Activated B cell treated with CpG ODN at 0.5 μM for 24 hours (primary cell): ENCODE measurements around the gene GUCY2D. TPM values are rescaled to one million over a fixed set of nuclear protein-coding genes. Genes with fewer than 3 reads are reported as not detected.

ENCODE experiments used
- ATAC-seq: fragments of 200-7000 bp; cut with Tn5 transposase; one replicate; pipeline ENCODE4 v1.10.0; 2021; ENCODE audit warnings: low read depth, mild to moderate bottlenecking, moderate library complexity
- CTCF ChIA-PET: fragments of 350-600 bp; sonication (Branson Sonifier 250); formaldehyde crosslinking; loops from one replicate; lab custom pipeline; 2021; ENCODE audit warnings: antibody characterized with exemption; lab: Charles Lee
- POLR2A ChIA-PET: fragments of 350-600 bp; sonication (Branson Sonifier 250); formaldehyde crosslinking; loops from one replicate; lab custom pipeline; 2021; ENCODE audit warnings: antibody characterized with exemption; lab: Charles Lee
- DNase-seq: peaks from one replicate; pipeline ENCODE4 v3.0.0; 2022
- H3K27ac Mint-ChIP-seq: one replicate; pipeline ENCODE4 v1.8.0; 2020; ENCODE audit warnings: mixed read lengths
- H3K27me3 Mint-ChIP-seq: one replicate; pipeline ENCODE4 v1.8.0; 2021; ENCODE audit warnings: mixed read lengths
- H3K36me3 Mint-ChIP-seq: one replicate; pipeline ENCODE4 v1.8.0; 2021; ENCODE audit warnings: low read depth, mixed read lengths
- H3K4me1 Mint-ChIP-seq: one replicate; pipeline ENCODE4 v1.8.0; 2021; ENCODE audit warnings: mixed read lengths
- H3K4me3 Mint-ChIP-seq: one replicate; pipeline ENCODE4 v1.8.0; 2020; ENCODE audit warnings: mild to moderate bottlenecking, mixed read lengths
- H3K9me3 Mint-ChIP-seq: one replicate; pipeline ENCODE4 v1.8.0; 2020; ENCODE audit warnings: mixed read lengths
- intact Hi-C: fragments of 100-400 bp; cut with micrococcal nuclease; formaldehyde crosslinking; loops from one replicate; pipeline ENCODE4 v1.15.1; 2024
- total RNA-seq: library from RNA; stranded (reverse); gene quantifications from 2 replicates; pipeline ENCODE4 v1.2.3, GENCODE V29; 2022
- TF ChIP-seq, protein P1 (sequence below): fragments of 200-600 bp; IDR thresholded peaks from one replicate; pipeline ENCODE4 v1.8.0; 2022; ENCODE audit warnings: antibody characterized with exemption, mild to moderate bottlenecking

The GUCY2D gene
- total RNA-seq, 1 donor from 2014 or later, result not detected

DNA sequence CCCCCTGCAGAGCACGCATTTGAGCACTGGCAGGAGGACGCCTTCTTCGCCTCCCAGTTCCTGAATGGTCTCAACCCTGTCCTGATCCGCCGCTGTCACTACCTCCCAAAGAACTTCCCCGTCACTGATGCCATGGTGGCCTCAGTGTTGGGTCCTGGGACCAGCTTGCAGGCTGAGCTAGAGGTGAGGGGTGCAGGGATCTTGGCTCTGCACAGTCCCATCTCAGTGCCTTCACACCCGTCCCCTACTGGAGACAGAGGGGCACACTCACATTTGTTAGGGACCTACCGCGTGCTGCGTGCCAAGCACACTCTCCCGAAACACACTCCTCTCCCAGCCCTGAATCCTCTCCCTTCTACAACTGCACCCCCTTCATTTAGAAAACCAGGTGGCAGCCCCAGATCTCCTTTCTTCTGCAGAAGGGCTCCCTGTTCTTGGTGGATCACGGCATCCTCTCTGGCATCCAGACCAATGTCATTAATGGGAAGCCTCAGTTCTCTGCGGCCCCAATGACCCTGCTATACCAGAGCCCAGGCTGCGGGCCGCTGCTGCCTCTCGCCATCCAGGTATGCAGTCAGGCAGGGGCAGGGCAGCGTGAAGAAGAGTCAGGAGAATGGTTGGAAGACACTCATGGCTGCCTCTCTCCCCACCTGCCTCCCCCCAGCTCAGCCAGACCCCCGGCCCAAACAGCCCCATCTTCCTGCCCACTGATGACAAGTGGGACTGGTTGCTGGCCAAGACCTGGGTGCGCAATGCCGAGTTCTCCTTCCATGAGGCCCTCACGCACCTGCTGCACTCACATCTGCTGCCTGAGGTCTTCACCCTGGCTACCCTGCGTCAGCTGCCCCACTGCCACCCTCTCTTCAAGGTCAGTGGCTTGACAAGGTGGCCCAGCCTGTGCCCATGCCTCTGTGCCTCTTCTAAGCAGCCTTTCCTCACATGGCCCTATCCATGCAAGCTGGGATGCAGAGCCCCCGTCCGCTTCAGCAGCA, 42.7 kb downstream of the GUCY2D start:
- Mint-ChIP-seq H3K27me3 (peaks cover 15% of the 10 kb centered on the region), H3K4me3 (no peak overlapping the region), H3K27ac (no peak overlapping the region), H3K36me3 (no peaks in the 10 kb centered on the region), H3K9me3 (no peaks in the 10 kb centered on the region), H3K4me1 (no peaks in the 10 kb centered on the region)
- DNase-seq (no peak), ATAC-seq (no peak)
- intact Hi-C loops, result loop anchor here (5.0 kb wide), 1 partner anchor 53 kb away; no protein-coding TSS in a partner anchor
- ChIA-PET CTCF (interaction anchor here (1.0 kb wide), 1 partner anchor 12 kb away, joined by 3 read pairs; no protein-coding TSS in a partner anchor), POLR2A (no interaction called here)
- TF ChIP-seq, protein P1, sequence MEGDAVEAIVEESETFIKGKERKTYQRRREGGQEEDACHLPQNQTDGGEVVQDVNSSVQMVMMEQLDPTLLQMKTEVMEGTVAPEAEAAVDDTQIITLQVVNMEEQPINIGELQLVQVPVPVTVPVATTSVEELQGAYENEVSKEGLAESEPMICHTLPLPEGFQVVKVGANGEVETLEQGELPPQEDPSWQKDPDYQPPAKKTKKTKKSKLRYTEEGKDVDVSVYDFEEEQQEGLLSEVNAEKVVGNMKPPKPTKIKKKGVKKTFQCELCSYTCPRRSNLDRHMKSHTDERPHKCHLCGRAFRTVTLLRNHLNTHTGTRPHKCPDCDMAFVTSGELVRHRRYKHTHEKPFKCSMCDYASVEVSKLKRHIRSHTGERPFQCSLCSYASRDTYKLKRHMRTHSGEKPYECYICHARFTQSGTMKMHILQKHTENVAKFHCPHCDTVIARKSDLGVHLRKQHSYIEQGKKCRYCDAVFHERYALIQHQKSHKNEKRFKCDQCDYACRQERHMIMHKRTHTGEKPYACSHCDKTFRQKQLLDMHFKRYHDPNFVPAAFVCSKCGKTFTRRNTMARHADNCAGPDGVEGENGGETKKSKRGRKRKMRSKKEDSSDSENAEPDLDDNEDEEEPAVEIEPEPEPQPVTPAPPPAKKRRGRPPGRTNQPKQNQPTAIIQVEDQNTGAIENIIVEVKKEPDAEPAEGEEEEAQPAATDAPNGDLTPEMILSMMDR, result no peak

DNA sequence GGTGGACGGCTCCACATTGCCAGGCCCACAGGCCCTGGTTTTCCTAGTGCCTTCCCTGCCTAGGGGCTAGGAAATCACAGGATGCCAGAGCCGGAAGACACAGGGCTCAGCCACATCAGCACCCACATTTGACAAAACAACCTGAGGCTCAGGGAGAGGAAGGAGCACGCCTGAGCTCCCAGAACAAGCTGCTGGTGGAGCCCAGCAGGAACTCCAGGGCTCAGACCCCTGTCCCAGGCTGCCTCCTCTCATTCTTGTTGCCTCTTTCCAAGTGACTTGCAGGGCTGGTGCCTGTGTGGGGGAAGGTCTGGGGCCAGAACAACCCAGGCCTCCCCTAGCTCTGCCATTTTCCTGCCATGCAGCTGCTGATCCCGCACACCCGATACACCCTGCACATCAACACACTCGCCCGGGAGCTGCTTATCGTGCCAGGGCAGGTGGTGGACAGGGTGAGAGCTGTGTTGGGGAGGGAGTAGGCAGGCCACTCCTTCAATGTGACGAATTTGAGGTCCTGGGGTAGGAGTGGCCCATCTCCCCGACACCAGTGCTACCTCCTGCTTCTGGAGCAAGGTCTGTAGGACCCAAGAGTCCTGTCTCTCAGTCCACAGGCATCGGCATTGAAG, 44.0 kb downstream of the GUCY2D start:
- Mint-ChIP-seq H3K9me3 (no peaks in the 10 kb centered on the region), H3K27me3 (peaks cover 6% of the 10 kb centered on the region), H3K27ac (no peak overlapping the region), H3K4me1 (no peaks in the 10 kb centered on the region), H3K4me3 (no peak overlapping the region), H3K36me3 (no peaks in the 10 kb centered on the region)
- intact Hi-C loops, result loop anchor here (2.0 kb wide), 1 partner anchor 138 kb away; no protein-coding TSS in a partner anchor
- no peak for DNase-seq
- CTCF ChIA-PET, result interaction anchor here (1.0 to 2.0 kb wide), 3 partner anchors 11 to 28 kb away, joined by 3 to 4 read pairs (median 3); no protein-coding TSS in a partner anchor
- no peak for ATAC-seq
- TF ChIP-seq, protein P1, result no peak
- POLR2A ChIA-PET, result interaction anchor here (0.9 kb wide), 1 partner anchor 189 kb away, joined by 4 read pairs; the partner anchor contains the start of gene NAA38

DNA sequence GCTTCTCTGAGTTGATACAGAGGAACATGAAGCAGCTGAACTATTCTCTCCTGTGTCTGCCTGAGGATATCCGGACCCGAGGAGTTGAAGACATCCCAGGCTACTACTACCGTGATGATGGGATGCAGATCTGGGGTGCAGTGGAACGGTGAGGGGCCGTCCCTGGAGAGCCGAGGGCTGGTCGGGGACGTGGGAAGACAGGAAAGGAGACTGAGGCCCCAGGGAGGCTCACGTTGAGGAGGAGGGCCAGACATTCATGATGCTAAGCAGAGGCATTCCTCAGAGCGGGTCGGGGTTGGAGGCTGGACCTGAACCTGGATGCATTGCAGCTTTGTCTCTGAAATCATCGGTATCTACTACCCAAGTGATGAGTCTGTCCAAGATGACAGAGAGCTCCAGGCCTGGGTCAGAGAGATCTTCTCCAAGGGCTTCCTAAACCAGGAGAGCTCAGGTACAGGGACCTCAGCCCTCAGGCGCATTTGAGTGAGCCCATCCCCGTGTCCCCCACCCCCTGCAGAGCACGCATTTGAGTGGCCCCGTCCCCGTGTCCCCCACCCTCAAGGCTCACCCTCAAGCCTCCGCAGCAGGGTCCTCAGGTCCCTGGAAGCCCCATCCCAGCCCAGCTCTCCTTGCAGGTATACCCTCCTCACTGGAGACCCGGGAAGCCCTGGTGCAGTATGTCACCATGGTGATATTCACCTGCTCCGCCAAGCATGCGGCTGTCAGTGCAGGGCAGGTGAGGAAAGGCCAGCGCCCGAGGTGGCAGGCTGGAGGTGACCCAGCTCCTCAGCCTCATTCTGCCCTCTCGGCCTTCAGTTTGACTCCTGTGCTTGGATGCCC, 44.7 kb downstream of the GUCY2D start:
- ChIA-PET POLR2A (interaction anchor here (0.9 kb wide), 1 partner anchor 190 kb away, joined by 4 read pairs; the partner anchor contains the start of gene NAA38), CTCF (interaction anchor here (1.5 to 2.0 kb wide), 2 partner anchors 13 to 27 kb away, joined by 3 to 4 read pairs; no protein-coding TSS in a partner anchor)
- TF ChIP-seq, protein P1, result no peak
- Mint-ChIP-seq H3K36me3 (no peaks in the 10 kb centered on the region), H3K4me3 (no peak overlapping the region), H3K27ac (no peak overlapping the region), H3K27me3 (peaks cover 5% of the 10 kb centered on the region), H3K9me3 (no peaks in the 10 kb centered on the region), H3K4me1 (no peaks in the 10 kb centered on the region)
- ATAC-seq (no peak), DNase-seq (no peak)
- intact Hi-C loops, result loop anchor here (2.0 kb wide), 1 partner anchor 138 kb away; no protein-coding TSS in a partner anchor

DNA sequence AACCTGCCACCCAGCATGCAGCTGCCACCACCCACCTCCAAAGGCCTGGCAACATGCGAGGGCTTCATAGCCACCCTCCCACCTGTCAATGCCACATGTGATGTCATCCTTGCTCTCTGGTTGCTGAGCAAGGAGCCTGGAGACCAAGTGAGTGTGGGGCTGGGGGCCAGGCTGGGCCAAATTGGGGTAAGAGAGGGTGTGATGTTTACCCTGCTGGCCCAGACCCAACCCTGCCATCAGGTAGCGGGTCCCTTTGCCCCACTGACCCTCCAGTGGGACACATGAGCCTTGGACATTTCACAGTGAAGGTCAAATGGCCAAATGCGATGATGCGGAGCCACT, 45.3 kb downstream of the GUCY2D start:
- TF ChIP-seq, protein P1, result no peak
- ChIA-PET POLR2A (no interaction called here), CTCF (interaction anchor here (2.0 kb wide), 1 partner anchor 26 kb away, joined by 4 read pairs; no protein-coding TSS in a partner anchor)
- intact Hi-C loops, result loop anchor here (2.0 kb wide), 1 partner anchor 139 kb away; no protein-coding TSS in a partner anchor
- Mint-ChIP-seq H3K4me1 (no peaks in the 10 kb centered on the region), H3K27ac (no peak overlapping the region), H3K4me3 (no peak overlapping the region), H3K9me3 (no peaks in the 10 kb centered on the region), H3K27me3 (peaks cover 5% of the 10 kb centered on the region), H3K36me3 (no peaks in the 10 kb centered on the region)
- DNase-seq (no peak), ATAC-seq (no peak)
